SK-MEL-5 (cell line): ENCODE results near the gene RAP1B. TPM values are rescaled to one million over a fixed set of nuclear protein-coding genes. Genes with fewer than 3 reads are reported as not detected.
"Not testable (repeated sequence)": the region's sequence is repeated elsewhere in the genome, so short reads cannot be mapped to it uniquely, and the experiment has no call there.

ENCODE experiments used
- DNase-seq: peaks from one replicate; pipeline ENCODE4 v3.0.0-alpha.2; 2016; ENCODE audit warnings: low read depth, low spot score
- in situ Hi-C: cut with HindIII; loops from 2 replicates; pipeline ENCODE4 v1.10.0; 2016; ENCODE audit warnings: low sequenced_read_pairs, high pct_unique_total_duplicates, low pct_unique_long_range_greater_than_20kb
- small RNA-seq, 2 experiments: library from RNA; depleted of rRNA; stranded (forward); fragments of <200 nt; gene quantifications; one replicate each; pipeline ENCODE3, GENCODE V24; 2014
- total RNA-seq: library from RNA; depleted of rRNA; stranded (reverse); fragments of >200 nt; shearing (Covaris generic); gene quantifications from 2 replicates; pipeline ENCODE4 v1.2.3, GENCODE V29; 2014; rRNA removed

Gene RAP1B
- total RNA-seq, 1 experiment from 2014 or later = 131 TPM

- no peak for DNase-seq
- in situ Hi-C loops = no loop called here
Observed at GRCh38 chr12:68667291-68667690, 56.6 kb downstream of the RAP1B start.

- in situ Hi-C loops = no loop called here
- no peak for DNase-seq
Observed at GRCh38 chr12:68667896-68668295, 57.2 kb downstream of the RAP1B start.

GRCh38 chr12:68671179-68671578 lies 60.5 kb downstream of the RAP1B start:
- DNase-seq = no peak
- in situ Hi-C loops = no loop called here

- no peak for DNase-seq
- in situ Hi-C loops = no loop called here
Observed at GRCh38 chr12:68673788-68674187, 63.1 kb downstream of the RAP1B start.

- in situ Hi-C loops = no loop called here
- DNase-seq = no peak
Observed at GRCh38 chr12:68674376-68674775, 63.7 kb downstream of the RAP1B start.

- in situ Hi-C loops = no loop called here
- no peak for DNase-seq
Observed at GRCh38 chr12:68675101-68675842, 64.6 kb downstream of the RAP1B start.

- DNase-seq, in situ Hi-C loops: not testable (repeated sequence)
Observed at GRCh38 chr12:68676854-68677253, 66.2 kb downstream of the RAP1B start.

- in situ Hi-C loops = no loop called here
- no peak for DNase-seq
Observed at GRCh38 chr12:68686262-68686594, 75.5 kb downstream of the RAP1B start.

- in situ Hi-C loops = no loop called here
- DNase-seq = peak; percentile 99
Observed at GRCh38 chr12:68686595-68687521, 76.2 kb downstream of the RAP1B start, which contains the start of gene NUP107. NUP107 (plus strand) TSS chr12:68686978; CDS start chr12:68687066, 88 bp downstream.

- no peak for DNase-seq
- in situ Hi-C loops = no loop called here
Observed at GRCh38 chr12:68695454-68695853, 84.8 kb downstream of the RAP1B start.

- in situ Hi-C loops = no loop called here
- peak; percentile 70 for DNase-seq
Observed at GRCh38 chr12:68699486-68699885, 88.8 kb downstream of the RAP1B start.

Small RNA genes lying within 50 kb of the gene (small RNA-seq; reads per million reads assigned to genes)
- gene RF00017 (0 reads per million in 2 experiments), gene SNORA70G (0 reads per million in 2 experiments)

Other genes with a start within 250 kb of the RAP1B start
- 69.8 and 75.4 TPM in 2 replicates for gene NUP107, start 76.1 kb downstream of the RAP1B start, total RNA-seq
- gene SLC35E3, start 135.3 kb downstream of the RAP1B start, total RNA-seq = 5.5 and 8.6 TPM in 2 replicates
- gene MDM2, start 197.3 kb downstream of the RAP1B start, total RNA-seq = 147 and 155 TPM in 2 replicates